Placental epithelial cell (primary cell): ENCODE results near the gene CRISPLD2. TPM values are rescaled to one million over a fixed set of nuclear protein-coding genes. Genes with fewer than 3 reads are reported as not detected.

Experiments used
- total RNA-seq: library from RNA; depleted of rRNA; stranded (reverse); fragments of >200 nt; gene quantifications from 2 replicates; pipeline ENCODE4 v1.2.3, GENCODE V29; 2012

CRISPLD2 gene
- total RNA-seq = 254 and 376 TPM in 2 replicates

GRCh38 chr16:84819644-84820304, at the start of gene CRISPLD2:
TSS of gene CRISPLD2 (plus strand) at chr16:84819985. CDS start at chr16:84838496, 18,511 bp downstream.

Other genes with a start within 250 kb of the CRISPLD2 start
- gene COTL1, start 201.9 kb upstream of the CRISPLD2 start, total RNA-seq = 21.2 and 91.3 TPM in 2 replicates
- 36.1 and 46.4 TPM in 2 replicates for gene KLHL36, start 171.5 kb upstream of the CRISPLD2 start, total RNA-seq
- 36.5 and 47.9 TPM in 2 replicates for gene USP10, start 120.0 kb upstream of the CRISPLD2 start, total RNA-seq
- 126 and 197 TPM in 2 replicates for gene ZDHHC7, start 191.6 kb downstream of the CRISPLD2 start, total RNA-seq
- 59.3 and 70.7 TPM in 2 replicates for gene KIAA0513, start 207.8 kb downstream of the CRISPLD2 start, total RNA-seq